ENCODE data around the gene VSIG8. TPM values are rescaled to one million over a fixed set of nuclear protein-coding genes. Genes with fewer than 3 reads are reported as not detected.

Gene VSIG8
- total RNA-seq, 6 experiments from 2014 or later, result not detected

GRCh38 chr1:159877695-159878444, 15.4 kb upstream of the VSIG8 start:
- no peaks in the 10 kb centered on the region for H3K36me3 ChIP-seq
- H3K9me3 ChIP-seq, result no peaks in the 10 kb centered on the region
- TF ChIP-seq POLR2A (IDR thresholded peaks at IDR 0.05), result no peak
- TF ChIP-seq CTCF (IDR thresholded peaks at IDR 0.05), result no peak
- no peaks in the 10 kb centered on the region for H3K27me3 ChIP-seq
- 77% methylated on average over 4 of the region's 6 CpGs for WGBS (ENCODE audit: insufficient coverage, low coverage, low lambda C conversion rate, missing lambda C conversion rate)
- ATAC-seq, result no peak
- no peak for DNase-seq
- H3K4me3 ChIP-seq, result no peak overlapping the region
- intact Hi-C loops (cut with DNase I), result no loop called here
- no peaks in the 10 kb centered on the region for H3K4me1 ChIP-seq
- no peak overlapping the region for H3K27ac ChIP-seq

- no peaks in the 10 kb centered on the region for H3K27me3 ChIP-seq
- H3K4me1 ChIP-seq, result peaks cover 0 to 3% (median 0%) of the 10 kb centered on the region in 4 donors
- ATAC-seq (no peak), DNase-seq (no peak)
- WGBS (ENCODE audit: insufficient coverage, low coverage, low lambda C conversion rate, missing lambda C conversion rate), result 73% methylated on average over 4 of the region's 4 CpGs
- H3K9me3 ChIP-seq, result no peaks in the 10 kb centered on the region
- H3K4me3 ChIP-seq, result no peak overlapping the region
- H3K27ac ChIP-seq, result no peak overlapping the region
- H3K36me3 ChIP-seq, result no peaks in the 10 kb centered on the region
- intact Hi-C loops (cut with DNase I), result no loop called here
- TF ChIP-seq CTCF (IDR thresholded peaks at IDR 0.05) (no peak), POLR2A (IDR thresholded peaks at IDR 0.05) (no peak)
Measured at GRCh38 chr1:159873530-159874143, 11.2 kb upstream of the VSIG8 start.

- H3K27ac ChIP-seq, result no peak overlapping the region
- ATAC-seq, result no peak
- WGBS (ENCODE audit: insufficient coverage, low coverage, low lambda C conversion rate, missing lambda C conversion rate), result 38% methylated on average over 5 of the region's 15 CpGs
Measured at GRCh38 chr1:159872891-159873290, 10.4 kb upstream of the VSIG8 start.

GRCh38 chr1:159870704-159871103, 8.2 kb upstream of the VSIG8 start:
- Histone ChIP-seq H3K36me3 (no peaks in the 10 kb centered on the region), H3K4me3 (no peak overlapping the region), H3K4me1 (peaks cover 0 to 13% (median 5%) of the 10 kb centered on the region in 4 donors), H3K27ac (no peak overlapping the region), H3K27me3 (no peaks in the 10 kb centered on the region), H3K9me3 (no peaks in the 10 kb centered on the region)
- WGBS (ENCODE audit: insufficient coverage, low coverage, low lambda C conversion rate, missing lambda C conversion rate), result 79% methylated on average over 3 of the region's 5 CpGs
- no peak for ATAC-seq
- intact Hi-C loops (cut with DNase I), result no loop called here
- TF ChIP-seq CTCF (IDR thresholded peaks at IDR 0.05) (no peak), POLR2A (IDR thresholded peaks at IDR 0.05) (no peak)
- no peak for DNase-seq

More at GRCh38 chr1:159872891-159873290, 10.4 kb upstream of the VSIG8 start:
- no peaks in the 10 kb centered on the region for H3K36me3 ChIP-seq
- H3K9me3 ChIP-seq, result no peaks in the 10 kb centered on the region
- TF ChIP-seq POLR2A (IDR thresholded peaks at IDR 0.05), result no peak
- no peak for TF ChIP-seq CTCF (IDR thresholded peaks at IDR 0.05)
- no peaks in the 10 kb centered on the region for H3K27me3 ChIP-seq
- DNase-seq, result no peak
- H3K4me3 ChIP-seq, result no peak overlapping the region
- intact Hi-C loops (cut with DNase I), result no loop called here
- peaks cover 0 to 10% (median 3%) of the 10 kb centered on the region in 4 donors for H3K4me1 ChIP-seq
